ENCODE measurements around the gene HEATR3. TPM values are rescaled to one million over a fixed set of nuclear protein-coding genes. Genes with fewer than 3 reads are reported as not detected.

The HEATR3 gene
- polyA plus RNA-seq, 3 donors: 10.4 to 40.6 (median 10.7) TPM

DNA sequence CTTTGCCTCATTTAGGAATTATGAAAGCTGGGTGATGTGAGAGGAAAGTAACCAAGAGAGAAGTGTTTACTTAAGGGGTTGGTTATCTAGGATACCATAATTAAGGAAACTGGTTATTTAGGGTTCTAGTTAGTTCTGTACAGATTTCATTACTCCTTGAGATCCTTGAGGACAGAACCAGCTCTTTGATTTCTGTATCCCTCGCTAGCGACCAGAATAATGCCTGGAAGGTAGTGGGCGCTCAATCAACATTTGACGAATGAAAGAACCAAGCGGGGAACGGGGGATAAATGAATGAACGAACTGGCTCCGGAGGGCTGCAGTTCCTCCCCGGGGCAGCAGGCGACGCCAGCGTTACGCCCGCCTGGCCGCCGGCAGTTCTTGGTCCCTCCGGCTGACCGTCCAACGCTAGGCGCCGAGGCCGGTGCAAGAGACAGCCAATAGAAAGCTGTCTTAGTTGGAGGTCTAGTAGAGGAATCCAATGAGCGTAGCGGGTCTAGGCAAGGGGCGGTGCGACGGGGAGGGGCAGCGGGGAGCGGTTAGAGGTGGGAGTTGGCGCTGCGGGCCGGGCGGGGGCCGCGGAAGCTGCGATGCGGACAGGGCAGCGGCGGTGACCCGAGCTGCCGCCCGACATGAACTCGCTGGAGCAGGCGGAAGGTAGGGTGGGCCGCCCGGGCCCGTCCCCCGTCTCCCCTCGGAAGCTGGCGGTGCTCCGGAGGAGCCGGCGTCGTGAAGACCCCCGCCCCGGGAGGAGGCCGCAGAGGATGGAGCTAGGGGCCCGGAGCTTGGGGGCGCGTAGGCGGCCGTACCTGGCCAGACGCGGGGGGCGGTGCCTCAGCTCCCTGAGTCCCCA is 40.9 kb upstream of the HEATR3 start, which contains the start of gene CNEP1R1:
CNEP1R1 (plus strand) TSS at position 542 of the 853 bp plus-strand sequence; CDS start at position 633, 91 bp downstream.
- DNase-seq: peak; percentile 96 to 97 (median 96)
- Mint-ChIP-seq H3K27ac (peak within 1 kb of the TSS; percentile 81 to 94 (median 91)), H3K4me3 (peak within 1 kb of the TSS; percentile 94 to 98), H3K9me3 (no peaks in the 10 kb centered on the region), H3K27me3 (ENCODE audit: low read depth in 3 of 3) (peaks cover 0 to 5% (median 0%) of the 10 kb centered on the region in 3 donors), H3K4me1 (peaks cover 31% of the 10 kb centered on the region), H3K36me3 (peaks cover 10 to 12% of the 10 kb centered on the region in 2 donors)
- Histone ChIP-seq H3K4me3 (replicated peaks in 1 of 3; ENCODE audit: low read depth in 2 of 3, low read length in 3 of 3) (peak within 1 kb of the TSS; percentile 65 to 95 (median 92)), H3K9me3 (replicated peaks in 1 of 2; ENCODE audit: control insufficient read depth in 1 of 2, insufficient read depth in 1 of 2, low read length in 2 of 2) (no peaks in the 10 kb centered on the region), H4K20me1 (ENCODE audit: insufficient read depth, low read length) (peaks cover 10% of the 10 kb centered on the region), H3K36me3 (replicated peaks in 1 of 2; ENCODE audit: control insufficient read depth in 1 of 2, insufficient read depth in 2 of 2, low read length in 2 of 2) (peaks cover 11 to 26% of the 10 kb centered on the region in 2 donors), H3K27me3 (ENCODE audit: control insufficient read depth in 2 of 2, insufficient read depth in 2 of 2, low read length in 2 of 2) (no peaks in the 10 kb centered on the region), H3K79me2 (ENCODE audit: insufficient read depth, low read length) (peaks cover 49% of the 10 kb centered on the region), H3K4me2 (replicated peaks; ENCODE audit: extremely low read depth, low read length, poor library complexity, severe bottlenecking) (peak within 1 kb of the TSS; percentile 79), H3K27ac (ENCODE audit: low read depth in 1 of 2, low read length in 2 of 2) (peak within 1 kb of the TSS; percentile 43 to 87), H3K9ac (ENCODE audit: insufficient read depth, low read length, poor library complexity, severe bottlenecking) (peak within 1 kb of the TSS; percentile 88), H3K4me1 (ENCODE audit: control insufficient read depth in 1 of 2, insufficient read depth in 2 of 2, low read length in 2 of 2) (peaks cover 12 to 24% of the 10 kb centered on the region in 2 donors), H2AFZ (ENCODE audit: insufficient read depth, low read depth, low read length, poor library complexity, severe bottlenecking) (peak within 1 kb of the TSS; percentile 90)
- intact Hi-C loops (cut with micrococcal nuclease): loop anchor here (1.0 to 5.0 kb wide), 7 partner anchors 13 to 344 kb away; partner anchors contain the start of genes BRD7 (in 2 of the 2), TENT4B (in 2 of the 2) and HEATR3 (in 1 of the 2)
- TF ChIP-seq CTCF (IDR thresholded peaks at IDR 0.05): peak; percentile 99
- WGBS (ENCODE audit: insufficient coverage): under 1% methylated on average over 65 of the region's 65 CpGs

GRCh38 chr16:50025537-50025931 is 40.2 kb upstream of the HEATR3 start:
- Histone ChIP-seq H4K20me1 (ENCODE audit: insufficient read depth, low read length) (peaks cover 10% of the 10 kb centered on the region), H3K4me2 (replicated peaks; ENCODE audit: extremely low read depth, low read length, poor library complexity, severe bottlenecking) (peak overlapping the region; percentile 79), H3K79me2 (ENCODE audit: insufficient read depth, low read length) (peaks cover 55% of the 10 kb centered on the region), H3K27ac (ENCODE audit: low read depth in 1 of 2, low read length in 2 of 2) (peak overlapping the region; percentile 43 to 87), H3K36me3 (replicated peaks in 1 of 2; ENCODE audit: control insufficient read depth in 1 of 2, insufficient read depth in 2 of 2, low read length in 2 of 2) (peaks cover 17 to 32% of the 10 kb centered on the region in 2 donors), H3K4me1 (ENCODE audit: control insufficient read depth in 1 of 2, insufficient read depth in 2 of 2, low read length in 2 of 2) (peaks cover 12 to 24% of the 10 kb centered on the region in 2 donors), H3K9me3 (replicated peaks in 1 of 2; ENCODE audit: control insufficient read depth in 1 of 2, insufficient read depth in 1 of 2, low read length in 2 of 2) (no peaks in the 10 kb centered on the region), H3K9ac (ENCODE audit: insufficient read depth, low read length, poor library complexity, severe bottlenecking) (peak overlapping the region; percentile 88), H3K4me3 (replicated peaks in 1 of 3; ENCODE audit: low read depth in 2 of 3, low read length in 3 of 3) (peak overlapping the region; percentile 65 to 95 (median 92)), H3K27me3 (ENCODE audit: control insufficient read depth in 2 of 2, insufficient read depth in 2 of 2, low read length in 2 of 2) (no peaks in the 10 kb centered on the region), H2AFZ (ENCODE audit: insufficient read depth, low read depth, low read length, poor library complexity, severe bottlenecking) (peak overlapping the region; percentile 90)
- peak in 1 of 3 donors; percentile 8 for DNase-seq
- Mint-ChIP-seq H3K27me3 (ENCODE audit: low read depth in 3 of 3) (peaks cover 0 to 5% (median 0%) of the 10 kb centered on the region in 3 donors), H3K4me1 (peaks cover 35% of the 10 kb centered on the region), H3K4me3 (peak overlapping the region; percentile 94 to 98), H3K36me3 (peaks cover 17 to 18% of the 10 kb centered on the region in 2 donors), H3K9me3 (no peaks in the 10 kb centered on the region), H3K27ac (peak overlapping the region; percentile 81 to 94 (median 91))
- intact Hi-C loops (cut with micrococcal nuclease): loop anchor here (1.0 to 5.0 kb wide), 5 partner anchors 13 to 343 kb away; partner anchors contain the start of genes BRD7 (in 1 of the 2), HEATR3 (in 1 of the 2) and TENT4B (in 1 of the 2)
- 0% methylated on average over 8 of the region's 17 CpGs for WGBS (ENCODE audit: insufficient coverage)
- no peak for TF ChIP-seq CTCF (IDR thresholded peaks at IDR 0.05)
